Natural killer cell (primary cell): ENCODE measurements around the gene CMIP. TPM values are rescaled to one million over a fixed set of nuclear protein-coding genes. Genes with fewer than 3 reads are reported as not detected.

Source experiments
- ATAC-seq, 3 donors: fragments of 150-1000 bp in 2 of 3; fragments of 200-7000 bp in 1 of 3; cut with Tn5 transposase; 1 replicate in 1 of 3; 2 replicates in 2 of 3; pipeline ENCODE4 v1.10.0; 2021; ENCODE audit warnings: mild to moderate bottlenecking in 2 of 3, moderate library complexity in 2 of 3
- DNase-seq, 2 donors: peaks; one replicate each; pipeline versions ENCODE4 v3.0.0 to v3.0.0-alpha.2; 2013 to 2021; ENCODE audit warnings: mixed read lengths in 1 of 2
- H3K27ac ChIP-seq: one replicate; pipeline ENCODE4 v1.5.1; 2013; ENCODE audit warnings: mild to moderate bottlenecking, low read length
- H3K27me3 ChIP-seq: one replicate; pipeline ENCODE4 v1.6.1; 2013; ENCODE audit warnings: low read length; ENCODE audit not compliant: control insufficient read depth, insufficient read depth
- H3K36me3 ChIP-seq: one replicate; pipeline ENCODE4 v1.6.1; 2013; ENCODE audit warnings: low read length; ENCODE audit not compliant: control insufficient read depth, insufficient read depth
- H3K4me1 ChIP-seq: one replicate; pipeline ENCODE4 v1.6.1; 2013; ENCODE audit warnings: low read length; ENCODE audit not compliant: control insufficient read depth, insufficient read depth
- H3K4me3 ChIP-seq: one replicate; pipeline ENCODE4 v1.5.1; 2013; ENCODE audit warnings: low read length
- H3K9me3 ChIP-seq: one replicate; pipeline ENCODE4 v1.6.1; 2013; ENCODE audit warnings: low read length; ENCODE audit not compliant: control insufficient read depth, insufficient read depth
- H3K27ac Mint-ChIP-seq, 2 donors: one replicate each; pipeline ENCODE4 v1.8.0; 2022; ENCODE audit warnings: mild to moderate bottlenecking in 2 of 2, mixed read lengths in 2 of 2, moderate library complexity in 1 of 2
- H3K27me3 Mint-ChIP-seq, 2 donors: one replicate each; pipeline ENCODE4 v1.8.0; 2022; ENCODE audit warnings: low read depth in 2 of 2, mixed read lengths in 2 of 2
- H3K36me3 Mint-ChIP-seq: one replicate; pipeline ENCODE4 v1.8.0; 2022; ENCODE audit warnings: mixed read lengths
- H3K4me1 Mint-ChIP-seq, 2 donors: one replicate each; pipeline ENCODE4 v1.8.0; 2022; ENCODE audit warnings: mixed read lengths in 2 of 2
- H3K4me3 Mint-ChIP-seq: one replicate; pipeline ENCODE4 v1.8.0; 2022; ENCODE audit warnings: mild to moderate bottlenecking, moderate library complexity, mixed read lengths
- H3K9me3 Mint-ChIP-seq, 2 donors: one replicate each; pipeline ENCODE4 v1.8.0; 2022; ENCODE audit warnings: mixed read lengths in 2 of 2
- WGBS: methylation state at CpG from one replicate; pipeline ENCODE4 v1.1.7; 2013; ENCODE audit warnings: missing lambda C conversion rate; ENCODE audit not compliant: insufficient coverage; 5-methylcytosine and 5-hydroxymethylcytosine counted together
- intact Hi-C: fragments of 100-400 bp; cut with micrococcal nuclease; formaldehyde crosslinking; loops from one replicate; pipeline ENCODE4 v1.14.2; 2022
- total RNA-seq, 4 donors: library from RNA; stranded (reverse); fragments of 120-200 nt in 1 of 4; gene quantifications; one replicate each; pipeline versions ENCODE4 v1.2.3 to v1.2.4, GENCODE V29; 2013 to 2022
- TF ChIP-seq, protein P1 (sequence below): fragments of 200-600 bp; IDR thresholded peaks from one replicate; pipeline ENCODE4 v1.8.0; 2022; ENCODE audit warnings: antibody characterized with exemption

The CMIP gene
- total RNA-seq, 3 donors from 2014 or later (not counting 1 experiment from before 2014, with no cell fraction given) = 88.2 to 115 (median 91.5) TPM

DNA sequence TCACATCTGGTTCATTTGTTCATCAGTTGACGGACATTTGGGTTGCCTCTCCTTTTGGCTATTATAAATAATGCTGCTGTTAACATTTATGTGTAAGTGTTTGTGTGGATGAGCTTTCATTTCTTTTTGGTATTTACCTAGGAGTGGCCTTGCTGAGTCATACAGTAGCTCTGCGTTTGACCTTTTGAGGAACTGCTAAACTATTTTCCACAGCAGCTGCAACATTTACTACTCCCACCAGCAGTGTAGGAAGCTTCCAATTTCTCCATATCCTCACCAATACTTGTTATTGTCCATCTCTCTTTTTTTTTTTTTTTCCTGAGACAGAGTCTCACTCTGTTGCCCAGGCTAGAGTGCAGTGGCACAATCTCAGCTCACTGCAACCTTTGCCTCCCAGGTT lies 313.8 kb downstream of the CMIP start:
- DNase-seq (no peak), ATAC-seq (no peak)
- intact Hi-C loops = no loop called here
- TF ChIP-seq, protein P1, sequence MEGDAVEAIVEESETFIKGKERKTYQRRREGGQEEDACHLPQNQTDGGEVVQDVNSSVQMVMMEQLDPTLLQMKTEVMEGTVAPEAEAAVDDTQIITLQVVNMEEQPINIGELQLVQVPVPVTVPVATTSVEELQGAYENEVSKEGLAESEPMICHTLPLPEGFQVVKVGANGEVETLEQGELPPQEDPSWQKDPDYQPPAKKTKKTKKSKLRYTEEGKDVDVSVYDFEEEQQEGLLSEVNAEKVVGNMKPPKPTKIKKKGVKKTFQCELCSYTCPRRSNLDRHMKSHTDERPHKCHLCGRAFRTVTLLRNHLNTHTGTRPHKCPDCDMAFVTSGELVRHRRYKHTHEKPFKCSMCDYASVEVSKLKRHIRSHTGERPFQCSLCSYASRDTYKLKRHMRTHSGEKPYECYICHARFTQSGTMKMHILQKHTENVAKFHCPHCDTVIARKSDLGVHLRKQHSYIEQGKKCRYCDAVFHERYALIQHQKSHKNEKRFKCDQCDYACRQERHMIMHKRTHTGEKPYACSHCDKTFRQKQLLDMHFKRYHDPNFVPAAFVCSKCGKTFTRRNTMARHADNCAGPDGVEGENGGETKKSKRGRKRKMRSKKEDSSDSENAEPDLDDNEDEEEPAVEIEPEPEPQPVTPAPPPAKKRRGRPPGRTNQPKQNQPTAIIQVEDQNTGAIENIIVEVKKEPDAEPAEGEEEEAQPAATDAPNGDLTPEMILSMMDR = no peak
- Mint-ChIP-seq H3K4me3 (no peak overlapping the region), H3K27me3 (no peaks in the 10 kb centered on the region), H3K27ac (no peak overlapping the region), H3K9me3 (no peaks in the 10 kb centered on the region), H3K36me3 (no peaks in the 10 kb centered on the region), H3K4me1 (peaks cover 15 to 18% of the 10 kb centered on the region in 2 donors)
- no peak overlapping the region for H3K27ac ChIP-seq
- peaks cover 14% of the 10 kb centered on the region for H3K4me1 ChIP-seq
- WGBS = 15% methylated on average over 2 of the region's 2 CpGs
- no peak overlapping the region for H3K4me3 ChIP-seq
- H3K36me3 ChIP-seq = no peaks in the 10 kb centered on the region
- no peaks in the 10 kb centered on the region for H3K9me3 ChIP-seq
- no peaks in the 10 kb centered on the region for H3K27me3 ChIP-seq

Other genes starting within 250 kb of the CMIP start
- gene BCO1, start 206.1 kb upstream of the CMIP start, total RNA-seq = not detected
- 1 to 10 TPM; 5.9 to 9.9 (median 7.3) TPM for gene GAN, start 129.8 kb upstream of the CMIP start, total RNA-seq